ENCODE measurements around the gene MAP3K12.
A peak's percentile ranks its signal among the peaks of the same experiment; 100 is the strongest.

DNA sequence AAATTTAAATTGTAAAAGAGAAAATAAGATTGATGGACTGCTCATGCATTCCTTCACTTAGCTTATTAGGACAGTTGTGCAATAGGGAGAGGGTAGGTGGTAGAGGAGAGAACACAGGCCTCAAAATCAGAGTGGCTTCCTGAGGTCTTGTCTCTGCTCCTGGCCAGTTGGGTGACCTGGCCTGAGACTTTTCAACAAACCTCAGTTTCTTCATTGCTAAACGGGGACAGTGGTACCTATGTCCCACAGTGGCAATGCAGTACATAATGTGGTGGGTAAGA, 2.6 kb downstream of the MAP3K12 start:
- TF ChIP-seq CEBPB (IDR thresholded peaks at IDR 0.05; ENCODE audit: low read depth, low read length) (peak; percentile 83), POLR2A (IDR thresholded peaks at IDR 0.05; ENCODE audit: low read depth, low read length) (no peak), CTCF (conservative IDR thresholded peaks at IDR 0.05; ENCODE audit: low read depth, low read length) (no peak), RFX5 (IDR thresholded peaks at IDR 0.05; ENCODE audit: low read depth, low read length) (no peak), MXI1 (IDR thresholded peaks at IDR 0.05; ENCODE audit: borderline replicate concordance, low read depth, low read length) (no peak), FOS (IDR thresholded peaks at IDR 0.05; ENCODE audit: low read depth, low read length) (no peak), BHLHE40 (IDR thresholded peaks at IDR 0.05; ENCODE audit: low read depth, low read length) (no peak), RCOR1 (IDR thresholded peaks at IDR 0.05; ENCODE audit: insufficient replicate concordance, low read length) (no peak), RAD21 (IDR thresholded peaks at IDR 0.05; ENCODE audit: low read length) (no peak), NFE2L2 (IDR thresholded peaks at IDR 0.05; ENCODE audit: low read depth, low read length) (no peak), MAFK (IDR thresholded peaks at IDR 0.05; ENCODE audit: low read depth, low read length) (no peak), MAZ (IDR thresholded peaks at IDR 0.05; ENCODE audit: borderline replicate concordance, low read depth, low read length) (no peak), ELK1 (IDR thresholded peaks at IDR 0.05; ENCODE audit: borderline replicate concordance, low read depth, low read length) (no peak)
- TF ChIP-seq, protein P1, sequence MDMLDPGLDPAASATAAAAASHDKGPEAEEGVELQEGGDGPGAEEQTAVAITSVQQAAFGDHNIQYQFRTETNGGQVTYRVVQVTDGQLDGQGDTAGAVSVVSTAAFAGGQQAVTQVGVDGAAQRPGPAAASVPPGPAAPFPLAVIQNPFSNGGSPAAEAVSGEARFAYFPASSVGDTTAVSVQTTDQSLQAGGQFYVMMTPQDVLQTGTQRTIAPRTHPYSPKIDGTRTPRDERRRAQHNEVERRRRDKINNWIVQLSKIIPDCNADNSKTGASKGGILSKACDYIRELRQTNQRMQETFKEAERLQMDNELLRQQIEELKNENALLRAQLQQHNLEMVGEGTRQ (IDR thresholded peaks at IDR 0.05; ENCODE audit: low read depth, low read length) = no peak

Data from IMR-90 (cell line).